ENCODE results near the gene PIP4P1.

The PIP4P1 gene

GRCh38 chr14:20421267-20421666, 40.0 kb downstream of the PIP4P1 start:
- DNase-seq (ENCODE audit: extremely low spot score): no peak
- POLR2A ChIA-PET: interaction anchor here (1.6 kb wide), 1 partner anchor 48 kb away, joined by 4 read pairs; the partner anchor contains the start of gene PNP
- TF ChIP-seq CTCF (IDR thresholded peaks at IDR 0.05; ENCODE audit: control extremely low read depth, extremely low read depth, low read depth, missing control alignments): no peak
- CTCF ChIA-PET: interaction anchor here (1.1 to 3.1 kb wide), 5 partner anchors 10 to 192 kb away, joined by 3 to 13 read pairs (median 4); no protein-coding TSS in a partner anchor

- TF ChIP-seq CTCF (IDR thresholded peaks at IDR 0.05; ENCODE audit: control extremely low read depth, extremely low read depth, low read depth, missing control alignments): no peak
- ChIA-PET POLR2A (interaction anchor here (0.6 kb wide), 1 partner anchor 17 kb away, joined by 5 read pairs; no protein-coding TSS in a partner anchor), CTCF (interaction anchor here (1.0 to 1.1 kb wide), 2 partner anchors 25 to 191 kb away, joined by 3 to 4 read pairs; no protein-coding TSS in a partner anchor)
- DNase-seq (ENCODE audit: extremely low spot score): no peak
Observed at GRCh38 chr14:20419419-20419818, 41.8 kb downstream of the PIP4P1 start.

- ChIA-PET CTCF (interaction anchor here (1.0 kb wide), 2 partner anchors 24 to 37 kb away, joined by 3 read pairs; partner anchors contain the start of genes APEX1 and OSGEP), POLR2A (no interaction called here)
- DNase-seq (ENCODE audit: extremely low spot score): no peak
- TF ChIP-seq CTCF (IDR thresholded peaks at IDR 0.05; ENCODE audit: control extremely low read depth, extremely low read depth, low read depth, missing control alignments): no peak
Observed at GRCh38 chr14:20418501-20418909, 42.7 kb downstream of the PIP4P1 start.

- ChIA-PET CTCF (interaction anchor here (0.7 to 1.3 kb wide), 6 partner anchors 10 to 196 kb away, joined by 3 to 5 read pairs (median 3); partner anchors contain the start of genes APEX1, OSGEP and PARP2), POLR2A (interaction anchor here (0.6 to 0.9 kb wide), 2 partner anchors 44 to 75 kb away, joined by 4 read pairs; no protein-coding TSS in a partner anchor)
- no peak for DNase-seq (ENCODE audit: extremely low spot score)
- no peak for TF ChIP-seq CTCF (IDR thresholded peaks at IDR 0.05; ENCODE audit: control extremely low read depth, extremely low read depth, low read depth, missing control alignments)
Observed at GRCh38 chr14:20417250-20418186, 43.7 kb downstream of the PIP4P1 start.

- DNase-seq (ENCODE audit: extremely low spot score): no peak
- ChIA-PET POLR2A (interaction anchor here (0.9 to 1.5 kb wide), 2 partner anchors 53 to 73 kb away, joined by 5 to 11 read pairs; partner anchors contain the start of genes PARP2 and PNP), CTCF (interaction anchor here (0.7 to 4.4 kb wide), 42 partner anchors 8 to 555 kb away, joined by 3 to 54 read pairs (median 5); partner anchors contain the start of genes APEX1, KLHL33, OSGEP and PARP2)
- TF ChIP-seq CTCF (IDR thresholded peaks at IDR 0.05; ENCODE audit: control extremely low read depth, extremely low read depth, low read depth, missing control alignments): no peak
Observed at GRCh38 chr14:20416223-20416622, 45.0 kb downstream of the PIP4P1 start.

GRCh38 chr14:20415782-20416206, 45.4 kb downstream of the PIP4P1 start:
- DNase-seq (ENCODE audit: extremely low spot score): peak; percentile 59
- POLR2A ChIA-PET: interaction anchor here (0.9 to 1.5 kb wide), 2 partner anchors 54 to 73 kb away, joined by 5 to 11 read pairs; partner anchors contain the start of genes PARP2 and PNP
- CTCF ChIA-PET: interaction anchor here (0.6 to 4.4 kb wide), 49 partner anchors 8 to 555 kb away, joined by 3 to 54 read pairs (median 5); partner anchors contain the start of genes APEX1, KLHL33, OSGEP and PARP2
- peak; percentile 56 for TF ChIP-seq CTCF (IDR thresholded peaks at IDR 0.05; ENCODE audit: control extremely low read depth, extremely low read depth, low read depth, missing control alignments)
